GM20000 (cell line): ENCODE results near the gene TNIK.
"Not testable (repeated sequence)": the region's sequence is repeated elsewhere in the genome, so short reads cannot be mapped to it uniquely, and the experiment has no call there.

Experiments
- DNase-seq: peaks from one replicate; pipeline ENCODE4 v3.0.0; 2012; ENCODE audit warnings: low spot score
- TF ChIP-seq, protein P1 (sequence below): IDR thresholded peaks from 2 replicates; pipeline ENCODE4 v1.5.1; 2012; ENCODE audit warnings: mild to moderate bottlenecking, control low read depth; ENCODE audit errors: extremely low read depth, missing control alignments

The TNIK gene

DNA sequence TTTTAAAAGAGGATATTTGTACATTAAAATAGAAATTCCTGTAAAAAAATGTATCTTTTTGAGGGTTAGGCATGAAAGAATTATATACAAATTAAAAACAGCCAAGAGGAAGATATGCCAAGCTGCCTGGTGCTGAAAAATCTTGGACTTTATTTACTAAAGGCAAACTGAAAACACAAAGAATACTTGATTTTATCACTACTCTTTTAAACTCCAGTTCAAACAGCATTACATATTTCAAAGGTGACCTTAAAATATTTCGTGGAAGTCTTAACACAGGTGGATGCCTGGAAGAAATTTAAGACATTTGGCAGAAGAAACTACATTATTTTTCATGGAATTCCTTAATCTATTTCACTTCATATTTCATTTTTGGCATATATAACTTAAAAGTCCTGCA, 332.6 kb downstream of the TNIK start:
- no peak for DNase-seq
- TF ChIP-seq, protein P1, sequence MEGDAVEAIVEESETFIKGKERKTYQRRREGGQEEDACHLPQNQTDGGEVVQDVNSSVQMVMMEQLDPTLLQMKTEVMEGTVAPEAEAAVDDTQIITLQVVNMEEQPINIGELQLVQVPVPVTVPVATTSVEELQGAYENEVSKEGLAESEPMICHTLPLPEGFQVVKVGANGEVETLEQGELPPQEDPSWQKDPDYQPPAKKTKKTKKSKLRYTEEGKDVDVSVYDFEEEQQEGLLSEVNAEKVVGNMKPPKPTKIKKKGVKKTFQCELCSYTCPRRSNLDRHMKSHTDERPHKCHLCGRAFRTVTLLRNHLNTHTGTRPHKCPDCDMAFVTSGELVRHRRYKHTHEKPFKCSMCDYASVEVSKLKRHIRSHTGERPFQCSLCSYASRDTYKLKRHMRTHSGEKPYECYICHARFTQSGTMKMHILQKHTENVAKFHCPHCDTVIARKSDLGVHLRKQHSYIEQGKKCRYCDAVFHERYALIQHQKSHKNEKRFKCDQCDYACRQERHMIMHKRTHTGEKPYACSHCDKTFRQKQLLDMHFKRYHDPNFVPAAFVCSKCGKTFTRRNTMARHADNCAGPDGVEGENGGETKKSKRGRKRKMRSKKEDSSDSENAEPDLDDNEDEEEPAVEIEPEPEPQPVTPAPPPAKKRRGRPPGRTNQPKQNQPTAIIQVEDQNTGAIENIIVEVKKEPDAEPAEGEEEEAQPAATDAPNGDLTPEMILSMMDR: no peak

- no peak for DNase-seq
These were observed 333.6 kb downstream of the TNIK start for GRCh38 chr3:171126478-171127209.

GRCh38 chr3:171125010-171125409, 335.2 kb downstream of the TNIK start:
- DNase-seq: no peak
- TF ChIP-seq, protein P1: no peak

More at GRCh38 chr3:171126478-171127209, 333.6 kb downstream of the TNIK start:
- TF ChIP-seq, protein P1: no peak

DNA sequence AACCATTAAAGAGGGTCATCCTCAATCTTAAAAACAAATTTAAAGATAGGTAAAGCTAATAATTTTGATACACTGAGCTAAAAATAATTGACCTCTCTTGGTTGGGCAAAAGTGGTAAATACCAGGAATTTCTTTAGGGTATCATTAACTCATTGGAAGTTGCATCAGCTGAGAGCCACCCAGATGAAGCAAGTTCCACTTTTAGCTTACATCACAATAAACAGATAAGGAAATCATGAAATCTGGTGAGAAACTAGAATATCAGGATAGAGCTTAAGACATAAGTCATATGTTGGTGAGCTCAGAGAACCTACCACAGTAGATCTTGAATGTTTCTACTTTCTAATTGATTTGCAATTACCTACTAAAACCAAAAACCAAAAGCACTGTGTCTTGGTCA, 336.3 kb downstream of the TNIK start:
- TF ChIP-seq, protein P1: no peak
- no peak for DNase-seq

DNA sequence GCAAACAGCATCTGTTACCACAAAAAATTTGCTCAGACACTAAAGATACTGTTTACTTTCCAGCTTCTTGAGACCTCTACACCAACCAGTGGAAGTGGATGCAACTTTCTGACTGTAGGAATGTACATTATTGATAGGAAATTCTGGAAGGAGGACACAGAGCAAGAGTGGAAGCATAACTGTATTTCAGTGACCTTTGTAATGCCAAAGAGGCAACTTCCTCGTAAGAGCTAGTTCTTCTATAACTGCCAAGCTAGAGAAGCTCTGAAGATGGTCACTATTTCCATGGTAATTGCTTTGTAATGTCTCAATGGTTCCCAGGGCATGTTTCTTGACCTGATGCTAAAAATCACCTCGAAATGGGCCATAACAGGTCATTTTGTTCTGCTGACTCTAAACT, 337.3 kb downstream of the TNIK start:
- TF ChIP-seq, protein P1: no peak
- no peak for DNase-seq

DNA sequence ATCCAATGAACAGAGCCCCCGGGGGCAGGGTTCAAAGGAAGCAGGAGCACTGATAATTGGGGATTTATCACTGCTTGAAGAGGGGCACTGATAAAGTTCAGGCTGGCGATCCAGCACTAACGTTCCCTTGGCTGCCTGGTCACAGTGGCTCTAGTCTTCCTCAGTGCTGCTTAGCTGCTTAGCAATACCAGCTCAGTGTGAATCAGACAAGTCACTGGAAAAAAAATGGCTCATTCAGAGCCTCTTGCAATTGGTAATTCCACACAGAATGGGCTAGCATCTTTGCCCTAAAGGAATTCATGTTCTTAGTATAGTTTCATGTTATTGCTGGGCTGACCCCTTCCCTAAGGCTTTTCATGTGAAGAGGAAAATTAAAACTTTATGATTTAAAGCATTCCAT, 338.0 kb downstream of the TNIK start:
- TF ChIP-seq, protein P1: no peak
- no peak for DNase-seq

- TF ChIP-seq, protein P1: no peak
These were observed 338.4 kb downstream of the TNIK start for GRCh38 chr3:171121801-171122200.

DNA sequence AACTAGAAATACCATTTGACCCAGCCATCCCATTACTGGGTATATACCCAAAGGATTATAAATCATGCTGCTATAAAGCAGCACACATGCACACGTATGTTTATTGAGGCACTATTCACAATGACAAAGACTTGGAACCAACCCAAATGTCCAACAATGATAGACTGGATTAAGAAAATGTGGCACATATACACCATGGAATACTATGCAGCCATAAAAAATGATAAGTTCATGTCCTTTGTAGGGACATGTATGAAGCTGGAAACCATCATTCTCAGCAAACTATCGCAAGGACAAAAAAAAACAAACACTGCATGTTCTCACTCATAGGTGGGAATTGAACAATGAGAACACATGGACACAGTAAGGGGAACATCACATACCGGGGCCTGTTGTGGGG, 340.8 kb downstream of the TNIK start:
- not testable (repeated sequence) for DNase-seq

More at GRCh38 chr3:171121801-171122200, 338.4 kb downstream of the TNIK start:
- no peak for DNase-seq

DNA sequence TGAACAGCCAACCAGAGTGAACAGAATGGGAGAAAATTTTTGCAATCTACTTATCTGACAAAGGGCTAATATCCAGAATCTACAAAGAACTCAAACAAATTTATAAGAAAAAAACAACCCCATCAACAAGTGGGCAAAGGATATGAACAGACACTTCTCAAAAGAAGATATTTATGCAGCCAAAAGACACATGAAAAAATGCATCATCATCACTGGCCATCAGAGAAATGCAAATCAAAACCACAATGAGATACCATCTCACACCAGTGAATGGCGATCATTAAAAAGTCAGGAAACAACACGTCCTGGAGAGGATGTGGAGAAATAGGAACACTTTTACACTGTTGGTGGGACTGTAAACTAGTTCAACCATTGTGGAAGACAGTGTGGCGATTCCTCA, 341.2 kb downstream of the TNIK start:
- DNase-seq: not testable (repeated sequence)
